ENCODE data around the gene STK32A.

Gene STK32A

GRCh38 chr5:147436596-147436995 lies 201.8 kb downstream of the STK32A start:
- Histone ChIP-seq H3K27me3 (no peaks in the 10 kb centered on the region), H3K4me3 (ENCODE audit: low read depth in 1 of 2, low read length in 1 of 2) (no peak overlapping the region), H3K27ac (no peak overlapping the region), H3K9me3 (no peaks in the 10 kb centered on the region), H3K4me1 (ENCODE audit: control insufficient read depth in 1 of 2, insufficient read depth in 1 of 2, low read depth in 1 of 2, low read length in 1 of 2) (peaks cover 16 to 19% of the 10 kb centered on the region in 2 experiments), H3K36me3 (no peaks in the 10 kb centered on the region)
- TF ChIP-seq, protein P1, sequence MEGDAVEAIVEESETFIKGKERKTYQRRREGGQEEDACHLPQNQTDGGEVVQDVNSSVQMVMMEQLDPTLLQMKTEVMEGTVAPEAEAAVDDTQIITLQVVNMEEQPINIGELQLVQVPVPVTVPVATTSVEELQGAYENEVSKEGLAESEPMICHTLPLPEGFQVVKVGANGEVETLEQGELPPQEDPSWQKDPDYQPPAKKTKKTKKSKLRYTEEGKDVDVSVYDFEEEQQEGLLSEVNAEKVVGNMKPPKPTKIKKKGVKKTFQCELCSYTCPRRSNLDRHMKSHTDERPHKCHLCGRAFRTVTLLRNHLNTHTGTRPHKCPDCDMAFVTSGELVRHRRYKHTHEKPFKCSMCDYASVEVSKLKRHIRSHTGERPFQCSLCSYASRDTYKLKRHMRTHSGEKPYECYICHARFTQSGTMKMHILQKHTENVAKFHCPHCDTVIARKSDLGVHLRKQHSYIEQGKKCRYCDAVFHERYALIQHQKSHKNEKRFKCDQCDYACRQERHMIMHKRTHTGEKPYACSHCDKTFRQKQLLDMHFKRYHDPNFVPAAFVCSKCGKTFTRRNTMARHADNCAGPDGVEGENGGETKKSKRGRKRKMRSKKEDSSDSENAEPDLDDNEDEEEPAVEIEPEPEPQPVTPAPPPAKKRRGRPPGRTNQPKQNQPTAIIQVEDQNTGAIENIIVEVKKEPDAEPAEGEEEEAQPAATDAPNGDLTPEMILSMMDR (IDR thresholded peaks at IDR 0.05) = no peak

DNA sequence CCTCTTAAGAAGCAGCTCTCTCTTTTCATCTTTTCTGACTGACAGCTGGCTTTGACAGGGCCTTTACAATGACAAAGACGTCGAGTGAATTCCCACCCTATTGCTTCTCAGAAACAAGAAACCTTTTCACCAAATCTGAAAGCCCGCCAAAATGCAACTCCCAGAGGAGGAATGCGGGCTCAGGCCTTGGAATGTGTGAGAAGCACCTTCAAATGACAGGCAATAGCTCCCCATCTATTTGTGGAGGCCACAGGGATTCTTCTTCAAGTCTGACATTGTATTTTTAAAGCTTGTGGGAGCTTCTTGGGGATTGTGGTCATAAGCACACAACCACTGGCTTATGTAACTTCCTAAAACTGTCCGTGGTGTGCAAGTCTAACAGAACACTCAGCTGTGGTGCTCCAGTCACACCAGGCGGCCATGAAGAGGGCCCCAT lies 202.4 kb downstream of the STK32A start:
- Histone ChIP-seq H3K36me3 (no peaks in the 10 kb centered on the region), H3K4me1 (ENCODE audit: control insufficient read depth in 1 of 2, insufficient read depth in 1 of 2, low read depth in 1 of 2, low read length in 1 of 2) (peaks cover 15 to 16% of the 10 kb centered on the region in 2 experiments), H3K27me3 (no peaks in the 10 kb centered on the region), H3K27ac (no peak overlapping the region), H3K9me3 (no peaks in the 10 kb centered on the region), H3K4me3 (ENCODE audit: low read depth in 1 of 2, low read length in 1 of 2) (no peak overlapping the region)
- TF ChIP-seq, protein P1 (IDR thresholded peaks at IDR 0.05) = no peak

All from neutrophil (primary cell).